Lower leg skin (tissue), 4 donors: ENCODE measurements around the gene MYBL2. TPM values are rescaled to one million over a fixed set of nuclear protein-coding genes. Genes with fewer than 3 reads are reported as not detected.

Experiments
- DNase-seq, 2 donors: peaks; one replicate each; pipeline ENCODE4 v3.0.0-alpha.2; 2019; ENCODE audit warnings: low spot score in 2 of 2
- H3K4me3 ChIP-seq: fragments of 200-600 bp; sonication (generic); 2 replicates; pipeline ENCODE4 v1.5.1; 2017; ENCODE audit warnings: mild to moderate bottlenecking, low read depth; ENCODE audit not compliant: poor library complexity, severe bottlenecking
- CTCF ChIP-seq, 3 donors: fragments of 450-650 bp; IDR thresholded peaks; one replicate each; pipeline ENCODE4 v1.5.1; 2016; ENCODE audit warnings: antibody characterized with exemption in 3 of 3, mild to moderate bottlenecking in 3 of 3, moderate library complexity in 2 of 3
- POLR2A ChIP-seq, 2 donors: fragments of 450-650 bp; IDR thresholded peaks; one replicate each; pipeline ENCODE4 v1.6.1; 2016 to 2017; ENCODE audit warnings: antibody characterized with exemption in 2 of 2, mild to moderate bottlenecking in 1 of 2, moderate library complexity in 1 of 2
- WGBS, 2 donors: methylation state at CpG; one replicate each; pipeline ENCODE4 v1.1.5; 2018; 5-methylcytosine and 5-hydroxymethylcytosine counted together
- intact Hi-C: fragments of 100-400 bp; cut with DNase I; formaldehyde crosslinking; loops from one replicate; pipeline ENCODE4 v1.15.0; 2023; ENCODE audit warnings: low total_unique reads
- total RNA-seq, 4 donors: library from RNA; depleted of rRNA; stranded (reverse); fragments of >200 nt; gene quantifications; one replicate each; pipeline ENCODE4 v1.1.0, GENCODE V29; 2016

MYBL2 gene
- total RNA-seq, 4 donors from 2014 or later = 0.19 to 1.2 (median 0.71) TPM

- TF ChIP-seq CTCF (IDR thresholded peaks at IDR 0.05) (no peak), POLR2A (IDR thresholded peaks at IDR 0.05) (no peak)
- no peak overlapping the region for H3K4me3 ChIP-seq
- DNase-seq = no peak
- intact Hi-C loops = no loop called here
- 81 to 84% methylated on average over 10 of the region's 10 CpGs for WGBS, 2 donors
Observed at GRCh38 chr20:43726333-43726732, 59.4 kb downstream of the MYBL2 start.

DNA sequence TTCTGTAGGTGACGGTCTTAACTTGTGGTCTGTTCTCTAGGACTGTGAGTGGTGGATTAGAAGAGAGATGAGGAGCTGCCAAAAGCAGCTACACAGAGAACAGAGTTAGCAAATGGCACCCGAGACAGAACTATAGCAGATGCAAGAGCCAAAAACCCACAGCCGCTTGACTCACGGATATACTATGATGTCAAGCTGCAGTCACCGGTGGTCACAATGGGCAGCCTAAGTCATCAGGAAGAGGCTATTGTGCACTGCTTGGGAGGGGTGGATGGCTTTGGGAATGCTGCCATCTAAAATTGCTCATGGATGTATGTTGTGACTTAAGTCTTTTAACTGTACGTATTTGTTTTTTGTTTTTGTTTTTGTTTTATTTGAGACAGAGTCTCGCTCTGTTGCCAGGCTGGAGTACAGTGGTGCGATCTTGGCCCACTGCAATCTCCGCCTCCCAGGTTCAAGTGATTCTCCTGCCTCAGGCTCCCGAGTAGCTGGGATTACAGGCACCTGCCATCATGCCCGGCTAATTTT lies 60.0 kb downstream of the MYBL2 start, which contains the start of gene GTSF1L:
Gene GTSF1L, minus strand, starts transcription at position 192 of the 528 bp plus-strand sequence. CDS start 308 bp downstream, outside the sequence.
- WGBS, 2 donors = 79 to 82% methylated on average over 11 of the region's 11 CpGs
- intact Hi-C loops = no loop called here
- TF ChIP-seq POLR2A (IDR thresholded peaks at IDR 0.05) (no peak), CTCF (IDR thresholded peaks at IDR 0.05) (no peak)
- DNase-seq = no peak
- H3K4me3 ChIP-seq = no peak within 1 kb of the TSS

DNA sequence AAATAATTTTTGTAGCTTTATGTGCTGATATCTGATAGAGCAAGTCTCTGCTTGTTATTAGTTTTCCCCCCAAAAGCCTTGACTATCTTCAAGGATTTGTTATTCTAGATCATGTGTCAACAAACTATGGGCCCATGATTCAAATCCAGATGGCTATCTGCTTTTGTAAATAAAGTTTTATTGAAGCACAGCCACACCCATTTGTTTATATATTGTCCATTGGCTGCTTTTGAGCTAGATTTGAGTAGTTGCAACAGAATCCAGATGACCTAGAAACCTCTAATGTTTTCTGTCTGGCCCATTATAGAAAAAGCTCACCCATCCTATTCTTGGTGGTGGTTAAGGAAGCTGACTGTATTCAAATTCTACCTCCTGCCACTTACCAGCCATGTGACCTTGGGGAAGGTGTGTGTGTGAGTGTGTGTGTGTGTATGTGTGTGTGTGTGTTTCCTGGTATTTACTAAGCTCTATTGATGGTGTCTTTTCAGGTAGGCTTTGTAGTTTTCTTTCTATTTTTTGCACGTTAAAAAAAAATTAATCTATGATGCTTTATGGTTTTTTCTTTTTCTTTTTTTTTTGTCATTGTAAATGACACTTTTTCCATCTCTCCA lies 61.2 kb downstream of the MYBL2 start:
- WGBS, 2 donors = 94% methylated on average over 1 of the region's 1 CpG
- H3K4me3 ChIP-seq = no peak overlapping the region
- DNase-seq = no peak
- TF ChIP-seq POLR2A (IDR thresholded peaks at IDR 0.05) = no peak
- TF ChIP-seq CTCF (IDR thresholded peaks at IDR 0.05) = no peak
- intact Hi-C loops = no loop called here

DNA sequence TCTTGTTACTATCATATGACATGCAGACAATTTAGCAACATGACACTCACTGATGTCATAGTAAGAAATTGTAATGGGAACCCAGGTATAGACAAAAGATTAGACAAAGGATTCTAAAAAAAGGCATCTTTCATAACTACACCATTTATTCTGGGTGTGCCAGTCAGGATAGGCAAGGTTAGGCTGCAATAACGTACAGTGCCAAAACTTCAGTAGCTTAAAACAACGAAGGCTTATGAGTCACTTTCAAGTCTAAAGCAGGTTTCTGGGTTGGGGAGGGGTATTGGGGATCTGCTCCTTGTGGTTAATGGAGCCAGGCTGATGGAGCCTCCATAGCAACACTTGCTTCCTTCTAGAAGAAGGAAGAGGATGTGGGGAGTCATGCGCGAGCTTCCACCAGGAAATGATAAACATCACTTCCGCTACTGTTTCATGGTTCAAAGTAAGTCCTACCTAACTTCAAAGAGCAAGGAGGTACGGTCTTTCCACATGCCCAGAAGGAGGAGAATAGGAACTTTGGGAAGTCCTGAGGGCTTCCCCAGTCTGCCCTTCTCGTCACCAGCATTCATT lies 61.9 kb downstream of the MYBL2 start:
- TF ChIP-seq POLR2A (IDR thresholded peaks at IDR 0.05) = no peak
- no peak for TF ChIP-seq CTCF (IDR thresholded peaks at IDR 0.05)

GRCh38 chr20:43731469-43731868 lies 64.6 kb downstream of the MYBL2 start:
- intact Hi-C loops = no loop called here
- WGBS, 2 donors = 66 to 68% methylated on average over 7 of the region's 7 CpGs

More for the DNA sequence above, 61.9 kb downstream of the MYBL2 start:
- H3K4me3 ChIP-seq = no peak overlapping the region
- intact Hi-C loops = no loop called here
- WGBS, 2 donors = 72 to 81% methylated on average over 7 of the region's 7 CpGs
- DNase-seq = no peak

More at GRCh38 chr20:43731469-43731868, 64.6 kb downstream of the MYBL2 start:
- no peak for DNase-seq
- TF ChIP-seq POLR2A (IDR thresholded peaks at IDR 0.05) (no peak), CTCF (IDR thresholded peaks at IDR 0.05) (no peak)
- H3K4me3 ChIP-seq = no peak overlapping the region
